SH-SY5Y (cell line): ENCODE measurements around the gene SCTR.

Source experiments
- GATA2 ChIP-seq: IDR thresholded peaks from 2 replicates; pipeline ENCODE4 v1.6.1; 2011; ENCODE audit warnings: mild to moderate bottlenecking, low read depth, low read length
- GATA3 ChIP-seq: IDR thresholded peaks from 2 replicates; pipeline ENCODE4 v1.6.1; 2011; ENCODE audit warnings: low read depth, mild to moderate bottlenecking, low read length, moderate library complexity

GRCh38 chr2:119425620-119426395, 98.5 kb downstream of the SCTR start:
- no peak for TF ChIP-seq GATA2
- TF ChIP-seq GATA3 = no peak
